SU-DHL-6 (cell line): ENCODE measurements around the gene MTF2.

ENCODE experiments used
- H2AFZ ChIP-seq: fragments of 200-600 bp; sonication (generic); 2 replicates; pipeline ENCODE4 v1.6.1; 2014; ENCODE audit warnings: low read depth, mild to moderate bottlenecking, moderate library complexity, mixed read lengths, antibody characterized with exemption, low read length; ENCODE audit not compliant: severe bottlenecking
- H3F3A ChIP-seq: fragments of 200-600 bp; shearing (Covaris generic); 2 replicates; pipeline ENCODE4 v1.6.0; 2016; ENCODE audit warnings: antibody characterized with exemption, mild to moderate bottlenecking; ENCODE audit not compliant: insufficient read depth
- H3K27ac ChIP-seq: fragments of 200-600 bp; sonication (generic); 2 replicates; pipeline ENCODE4 v1.5.1; 2016; ENCODE audit warnings: low read depth, mild to moderate bottlenecking, low read length, moderate library complexity, mixed read lengths
- H3K27me3 ChIP-seq: fragments of 200-600 bp; sonication (generic), shearing (Covaris generic); 2 replicates; pipeline ENCODE4 v1.6.0; 2014; ENCODE audit warnings: mild to moderate bottlenecking, low read length
- H3K36me3 ChIP-seq: fragments of 200-600 bp; sonication (generic); 2 replicates; pipeline ENCODE4 v1.6.1; 2014; ENCODE audit warnings: mild to moderate bottlenecking, low read length, mixed read lengths
- H3K4me2 ChIP-seq: fragments of 300-600, 200-600 bp; shearing (Covaris generic), sonication (generic); 2 replicates; pipeline ENCODE4 v1.6.0; 2014; ENCODE audit warnings: low read length, low read depth, mild to moderate bottlenecking; ENCODE audit not compliant: poor library complexity, severe bottlenecking
- H3K4me3 ChIP-seq: fragments of 200-600 bp; sonication (generic); 2 replicates; pipeline ENCODE4 v1.5.1; 2014; ENCODE audit warnings: antibody characterized with exemption, low read length, mild to moderate bottlenecking, mixed read lengths; ENCODE audit not compliant: insufficient read depth, poor library complexity, severe bottlenecking
- H3K79me2 ChIP-seq: fragments of 200-600 bp; sonication (generic); 2 replicates; pipeline ENCODE4 v1.6.1; 2014; ENCODE audit warnings: mild to moderate bottlenecking, low read length, moderate library complexity; ENCODE audit not compliant: insufficient read depth
- H3K9ac ChIP-seq: fragments of 200-600 bp; sonication (generic); 2 replicates; pipeline ENCODE4 v1.7.0; 2014; ENCODE audit warnings: mild to moderate bottlenecking, low read length
- H3K9me2 ChIP-seq: fragments of 200-600 bp; sonication (generic); replicated peaks from 2 replicates; pipeline ENCODE4 v1.6.1; 2014; ENCODE audit warnings: low read length; ENCODE audit not compliant: insufficient read depth
- H3K9me3 ChIP-seq: fragments of 200-600 bp; sonication (generic); 2 replicates; pipeline ENCODE4 v1.6.1; 2014; ENCODE audit warnings: low read length, mixed read lengths; ENCODE audit not compliant: insufficient read depth
- H4K20me1 ChIP-seq: fragments of 200-600 bp; sonication (generic); 2 replicates; pipeline ENCODE4 v1.6.1; 2014; ENCODE audit warnings: low read depth, mild to moderate bottlenecking, antibody characterized with exemption, low read length, moderate library complexity, mixed read lengths
- EZH2phosphoT487 ChIP-seq: fragments of 200-600 bp; sonication (generic), shearing (Covaris generic); conservative IDR thresholded peaks from 2 replicates; pipeline ENCODE4 v1.6.1; 2018; ENCODE audit warnings: mild to moderate bottlenecking, antibody characterized with exemption, low read length, moderate library complexity, mixed read lengths
- TF ChIP-seq, protein P1 (sequence below): fragments of 200-600 bp; sonication (generic); IDR thresholded peaks from one replicate; pipeline ENCODE4 v1.5.1; 2017; ENCODE audit warnings: antibody characterized with exemption, mild to moderate bottlenecking, low read length, moderate library complexity; ENCODE audit not compliant: insufficient read depth, poor library complexity, severe bottlenecking

Gene MTF2

DNA sequence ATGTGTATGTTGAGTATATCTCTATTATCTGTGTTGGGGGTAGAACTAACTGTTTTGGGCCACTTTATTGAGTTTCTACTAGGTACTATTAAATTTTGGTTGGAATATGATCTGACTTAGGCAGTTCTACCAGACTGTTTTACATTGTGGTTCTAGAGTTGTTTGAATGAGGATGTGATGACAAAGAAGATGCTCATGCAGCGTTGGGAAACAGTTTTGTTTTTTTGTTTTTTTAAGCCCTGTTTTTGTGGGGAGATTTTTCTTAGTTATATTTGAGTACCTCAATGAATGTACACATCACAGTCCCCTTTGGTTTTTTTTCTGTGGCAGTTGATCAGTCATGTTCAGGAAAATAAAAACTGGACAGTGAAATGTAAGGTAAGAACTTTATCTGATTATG is 61.0 kb downstream of the MTF2 start:
- Histone ChIP-seq H3K79me2 (peaks cover 4% of the 10 kb centered on the region; the same call in 1 of the 2 replicates), H3K9ac (no peak overlapping the region), H3K27ac (no peak overlapping the region), H3K9me2 (no peaks in the 10 kb centered on the region), H4K20me1 (no peaks in the 10 kb centered on the region), H3F3A (peaks cover 38% of the 10 kb centered on the region; the same call in 1 of the 2 replicates), H3K4me2 (no peak overlapping the region), H2AFZ (no peak overlapping the region), H3K27me3 (no peaks in the 10 kb centered on the region), H3K36me3 (peaks cover 59% of the 10 kb centered on the region), H3K9me3 (no peaks in the 10 kb centered on the region), H3K4me3 (no peak overlapping the region)
- TF ChIP-seq, protein P1, sequence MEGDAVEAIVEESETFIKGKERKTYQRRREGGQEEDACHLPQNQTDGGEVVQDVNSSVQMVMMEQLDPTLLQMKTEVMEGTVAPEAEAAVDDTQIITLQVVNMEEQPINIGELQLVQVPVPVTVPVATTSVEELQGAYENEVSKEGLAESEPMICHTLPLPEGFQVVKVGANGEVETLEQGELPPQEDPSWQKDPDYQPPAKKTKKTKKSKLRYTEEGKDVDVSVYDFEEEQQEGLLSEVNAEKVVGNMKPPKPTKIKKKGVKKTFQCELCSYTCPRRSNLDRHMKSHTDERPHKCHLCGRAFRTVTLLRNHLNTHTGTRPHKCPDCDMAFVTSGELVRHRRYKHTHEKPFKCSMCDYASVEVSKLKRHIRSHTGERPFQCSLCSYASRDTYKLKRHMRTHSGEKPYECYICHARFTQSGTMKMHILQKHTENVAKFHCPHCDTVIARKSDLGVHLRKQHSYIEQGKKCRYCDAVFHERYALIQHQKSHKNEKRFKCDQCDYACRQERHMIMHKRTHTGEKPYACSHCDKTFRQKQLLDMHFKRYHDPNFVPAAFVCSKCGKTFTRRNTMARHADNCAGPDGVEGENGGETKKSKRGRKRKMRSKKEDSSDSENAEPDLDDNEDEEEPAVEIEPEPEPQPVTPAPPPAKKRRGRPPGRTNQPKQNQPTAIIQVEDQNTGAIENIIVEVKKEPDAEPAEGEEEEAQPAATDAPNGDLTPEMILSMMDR = no peak
- no peak for TF ChIP-seq EZH2phosphoT487

DNA sequence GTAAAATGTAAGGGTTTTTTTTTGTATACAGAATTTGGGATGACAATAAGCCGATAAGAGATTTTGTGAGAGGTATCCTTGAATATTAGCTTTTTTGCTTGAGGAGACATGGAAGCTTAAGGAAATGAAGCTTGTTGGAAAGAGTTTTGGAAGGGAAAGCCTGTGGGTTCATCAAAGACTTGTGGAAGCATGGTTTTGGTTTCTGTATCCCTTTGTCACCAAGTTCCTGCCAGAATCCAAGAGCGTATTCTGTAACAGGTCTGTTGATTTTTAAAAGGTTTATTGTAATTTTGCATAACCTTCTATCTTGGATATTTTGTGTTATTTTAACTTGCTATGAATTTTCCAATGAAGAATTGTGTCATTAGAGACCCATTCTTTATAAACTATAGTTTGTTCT is 63.1 kb downstream of the MTF2 start:
- H2AFZ ChIP-seq = no peak overlapping the region
- no peak overlapping the region for H3K4me2 ChIP-seq
- H3K36me3 ChIP-seq = peaks cover 44% of the 10 kb centered on the region
- TF ChIP-seq, protein P1 = no peak
- TF ChIP-seq EZH2phosphoT487 = no peak
- no peak overlapping the region for H3K9ac ChIP-seq
- H3K79me2 ChIP-seq = peaks cover 4% of the 10 kb centered on the region; the same call in 1 of the 2 replicates
- no peaks in the 10 kb centered on the region for H4K20me1 ChIP-seq
- H3K9me2 ChIP-seq = no peaks in the 10 kb centered on the region
- H3K4me3 ChIP-seq = no peak overlapping the region
- no peak overlapping the region for H3K27ac ChIP-seq
- H3K27me3 ChIP-seq = no peaks in the 10 kb centered on the region
- no peaks in the 10 kb centered on the region for H3K9me3 ChIP-seq
- peaks cover 43% of the 10 kb centered on the region; the same call in 1 of the 2 replicates for H3F3A ChIP-seq

DNA sequence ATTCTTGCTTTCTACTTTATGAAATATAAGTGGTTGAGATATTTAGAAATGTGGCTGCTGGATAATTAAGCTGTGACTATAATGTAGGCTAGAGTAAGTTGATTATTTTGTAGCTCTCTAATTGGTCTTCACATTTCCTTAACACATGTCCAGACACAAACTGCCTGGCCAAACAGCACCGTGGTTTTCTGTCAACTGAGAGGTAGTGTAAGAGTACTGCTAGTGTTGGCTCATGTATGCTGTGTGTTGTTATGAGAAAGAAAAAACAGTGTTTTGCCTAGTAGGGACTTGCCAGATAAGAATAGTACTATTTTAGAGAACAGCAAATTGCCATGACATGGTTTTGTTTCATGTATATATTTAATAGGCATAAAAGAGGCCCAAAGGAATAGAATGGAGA is 64.1 kb downstream of the MTF2 start:
- no peak overlapping the region for H3K4me2 ChIP-seq
- H3K36me3 ChIP-seq = peaks cover 36% of the 10 kb centered on the region; the same call in 1 of the 2 replicates
- H3K27ac ChIP-seq = no peak overlapping the region

More for the DNA sequence above, 64.1 kb downstream of the MTF2 start:
- Histone ChIP-seq H3K79me2 (peaks cover 4% of the 10 kb centered on the region; the same call in 1 of the 2 replicates), H3K9me3 (no peaks in the 10 kb centered on the region), H3K9me2 (no peaks in the 10 kb centered on the region), H2AFZ (no peak overlapping the region), H3K9ac (no peak overlapping the region), H3K4me3 (no peak overlapping the region), H4K20me1 (no peaks in the 10 kb centered on the region), H3F3A (peaks cover 52% of the 10 kb centered on the region), H3K27me3 (no peaks in the 10 kb centered on the region)
- TF ChIP-seq, protein P1 = no peak
- no peak for TF ChIP-seq EZH2phosphoT487
